Measurements from ENCODE around the gene PIP. TPM values are rescaled to one million over a fixed set of nuclear protein-coding genes. Genes with fewer than 3 reads are reported as not detected.
"Not testable (repeated sequence)": the region's sequence is repeated elsewhere in the genome, so short reads cannot be mapped to it uniquely, and the experiment has no call there.

Gene PIP
- total RNA-seq, 2 donors from 2014 or later = not detected

DNA sequence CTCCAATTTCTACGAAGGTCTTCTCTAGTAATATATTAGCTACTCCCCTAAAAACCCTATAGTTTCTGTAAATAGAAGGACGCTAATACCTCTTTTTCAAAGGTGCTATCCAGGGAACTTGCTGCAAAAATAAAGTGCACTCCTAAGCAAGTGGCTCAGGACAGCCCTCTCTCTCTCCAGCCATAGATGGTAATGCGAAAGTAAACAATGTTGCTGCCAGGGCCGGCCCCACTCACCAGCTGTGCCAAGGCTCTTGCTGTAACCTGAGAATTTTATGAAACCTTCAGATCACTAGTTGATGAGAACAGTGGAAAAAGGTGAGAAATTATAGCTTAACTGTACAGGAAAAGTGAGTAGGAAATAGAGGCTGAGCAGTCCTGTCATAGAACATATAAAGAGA is 40.5 kb downstream of the PIP start:
- no peak for DNase-seq (ENCODE audit: low spot score)
- intact Hi-C loops (cut with DNase I) = no loop called here

DNA sequence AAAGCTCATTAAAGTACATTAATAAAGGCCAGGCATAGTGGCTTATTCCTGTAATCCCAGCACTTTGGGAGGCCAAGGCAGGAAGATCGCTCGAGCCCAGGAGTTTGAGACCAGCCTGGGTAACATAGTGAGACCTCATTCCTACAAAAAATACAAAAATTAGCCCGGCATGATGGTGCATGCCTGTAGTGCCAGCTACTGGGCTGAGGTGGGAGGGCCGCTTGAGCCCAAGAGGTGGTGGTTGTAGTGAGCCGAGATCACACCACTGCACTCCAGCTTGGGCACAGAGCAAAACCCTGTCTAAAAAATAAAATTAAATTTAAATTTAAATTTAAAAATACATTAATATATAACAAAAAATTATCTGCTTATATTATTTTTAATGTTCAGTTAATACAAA is 44.3 kb downstream of the PIP start:
- DNase-seq (ENCODE audit: low spot score) = no peak

DNA sequence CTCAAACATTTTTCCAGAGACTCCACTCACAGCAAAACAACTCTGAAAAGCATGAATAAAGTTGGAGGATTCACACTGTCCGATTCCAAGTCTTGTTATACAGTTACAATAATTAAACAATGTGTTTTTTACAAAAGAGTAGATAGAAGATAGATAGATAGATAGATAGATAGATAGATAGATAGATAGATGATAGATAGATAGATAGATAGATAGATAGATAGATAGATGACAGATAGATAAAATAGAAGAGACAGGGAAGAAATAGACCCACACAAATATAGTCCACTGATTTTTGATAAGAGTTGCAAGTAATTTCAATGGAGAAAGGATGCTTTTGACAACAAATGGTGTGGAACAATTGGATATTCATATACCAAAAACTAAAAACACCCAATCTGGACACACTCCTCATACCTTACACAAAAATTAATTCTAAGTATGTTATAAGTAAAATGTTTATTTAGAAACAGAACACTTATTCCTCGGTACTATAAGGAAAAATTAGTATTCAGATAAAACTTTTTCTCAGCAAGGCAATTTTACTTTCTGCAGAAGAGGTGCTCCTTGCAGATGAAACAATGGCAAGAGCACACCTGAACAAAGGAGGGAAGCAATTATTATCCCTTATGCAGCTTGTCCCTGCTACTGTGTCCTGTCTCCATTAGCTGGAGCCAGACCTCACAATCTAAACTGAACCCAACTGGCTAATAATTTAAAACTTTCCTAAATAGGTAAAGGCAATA is 45.7 kb downstream of the PIP start:
- intact Hi-C loops (cut with DNase I) = no loop called here
- DNase-seq (ENCODE audit: low spot score) = no peak

More for the DNA sequence above, 44.3 kb downstream of the PIP start:
- intact Hi-C loops (cut with DNase I) = no loop called here

DNA sequence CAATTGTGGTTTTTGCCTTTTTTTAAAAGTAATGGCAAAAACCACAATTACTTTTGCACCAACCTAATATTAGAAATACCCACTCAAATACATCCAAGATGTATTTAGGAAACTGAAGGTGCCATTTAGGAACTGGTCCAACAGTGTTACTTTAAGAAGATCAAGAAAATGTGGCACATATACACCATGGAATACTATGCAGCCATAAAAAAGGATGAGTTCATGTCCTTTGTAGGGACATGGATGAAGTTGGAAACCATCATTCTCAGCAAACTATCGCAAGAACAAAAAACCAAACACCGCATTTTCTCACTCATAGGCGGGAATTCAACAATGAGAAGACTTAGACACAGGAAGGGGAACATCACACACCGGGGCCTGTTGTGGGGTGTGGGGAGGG is 48.9 kb downstream of the PIP start:
- intact Hi-C loops (cut with DNase I); DNase-seq (ENCODE audit: low spot score): not testable (repeated sequence)

DNA sequence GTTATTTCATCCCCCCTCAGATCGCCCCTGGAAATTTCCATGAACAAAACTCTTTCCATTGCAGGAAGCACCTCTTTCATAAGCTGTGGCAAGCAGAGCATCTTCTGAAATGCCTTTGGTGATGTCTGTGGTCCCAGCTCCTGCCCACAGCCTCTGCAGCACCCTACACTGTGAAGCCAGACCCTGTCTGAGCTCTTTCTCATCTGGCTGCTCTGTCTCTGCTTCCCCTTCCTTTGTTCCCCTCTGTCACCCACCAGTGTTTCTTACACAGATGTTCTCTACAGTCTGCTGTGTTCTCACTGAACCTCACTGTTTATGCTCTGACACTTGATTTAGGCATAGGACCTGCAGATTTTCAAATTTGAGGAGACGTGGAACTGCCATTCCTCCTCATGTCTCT is 49.5 kb downstream of the PIP start:
- DNase-seq (ENCODE audit: low spot score) = no peak
- intact Hi-C loops (cut with DNase I) = no loop called here

DNA sequence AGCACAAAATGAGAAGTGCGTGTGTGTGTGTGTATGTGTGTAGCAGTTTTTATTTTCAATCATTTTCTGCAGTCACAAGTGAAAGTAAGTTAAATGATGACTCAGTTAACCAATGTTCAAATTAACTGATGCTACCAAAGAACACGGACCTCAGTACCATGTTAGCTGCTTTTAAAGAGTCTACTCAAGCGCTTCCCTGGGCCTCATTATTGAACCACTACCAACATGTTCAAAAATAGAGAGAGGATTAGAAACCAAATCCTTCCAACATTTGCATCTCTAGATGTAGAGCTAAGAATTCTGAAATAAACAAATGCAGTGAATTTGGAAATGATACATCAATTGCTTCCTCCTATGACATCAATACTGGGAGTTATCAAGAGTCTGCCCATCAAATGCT is 51.1 kb downstream of the PIP start, which contains the start of gene TAS2R39:
Gene TAS2R39, plus strand, starts transcription at position 396 of the 400 bp plus-strand sequence. Its CDS starts 0 bp downstream, at position 396.
- no peak for DNase-seq (ENCODE audit: low spot score)
- intact Hi-C loops (cut with DNase I) = no loop called here

DNA sequence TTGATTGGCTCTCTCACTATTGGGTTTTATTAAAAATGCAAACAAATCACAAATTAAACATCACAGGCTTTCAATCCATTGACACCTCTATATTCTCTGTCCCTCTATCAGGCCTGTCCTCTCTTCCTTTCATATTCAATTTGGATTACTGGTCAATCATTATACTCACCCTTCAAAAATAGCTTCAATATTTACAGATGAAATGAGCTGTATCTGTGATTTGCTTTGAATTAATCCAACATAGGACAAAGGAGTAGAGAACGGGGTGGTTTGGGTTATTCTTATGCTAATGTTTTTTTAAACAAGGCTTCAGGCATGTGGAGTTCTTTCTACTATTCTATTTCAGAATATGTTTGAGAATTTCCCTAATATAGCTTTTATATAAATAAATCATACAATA is 53.7 kb downstream of the PIP start:
- intact Hi-C loops (cut with DNase I) = no loop called here
- no peak for DNase-seq (ENCODE audit: low spot score)

DNA sequence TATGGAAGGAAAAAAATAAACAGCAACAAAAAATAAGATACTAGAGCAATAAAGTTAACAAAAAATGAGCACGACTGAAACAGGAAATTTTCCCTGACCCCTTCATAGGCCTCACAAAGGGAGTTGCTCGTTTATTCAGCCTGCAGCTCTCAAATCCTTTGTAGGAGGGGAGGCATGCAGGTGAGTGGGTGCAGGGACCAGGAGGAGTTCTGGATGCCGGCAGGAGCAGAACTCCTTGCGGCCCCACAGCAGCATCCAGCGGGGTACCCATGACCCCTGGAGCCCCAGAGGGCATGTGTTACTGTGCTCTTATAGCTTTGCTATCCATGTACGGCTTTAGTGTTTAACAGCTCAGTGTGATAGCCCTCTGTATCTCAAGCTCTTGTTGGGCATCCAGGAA is 57.1 kb downstream of the PIP start:
- no peak for DNase-seq (ENCODE audit: low spot score)
- intact Hi-C loops (cut with DNase I) = no loop called here

Other genes starting within 250 kb of the PIP start
- not detected for gene TRPV6, start 246.3 kb upstream of the PIP start, total RNA-seq
- gene TRPV5, start 198.3 kb upstream of the PIP start, total RNA-seq = not detected
- not detected for gene LLCFC1, start 192.6 kb upstream of the PIP start, total RNA-seq
- gene KEL, start 169.7 kb upstream of the PIP start, total RNA-seq = 1 to 10 TPM in 1 of 2 donors, under 1 TPM in 1; 0.67 to 1.2 TPM
- not detected for gene OR9A2, start 104.9 kb upstream of the PIP start, total RNA-seq
- gene OR6V1, start 79.7 kb upstream of the PIP start, total RNA-seq = not detected
- gene TAS2R39, start 51.3 kb downstream of the PIP start, total RNA-seq = not detected
- not detected for gene TAS2R40, start 90.0 kb downstream of the PIP start, total RNA-seq
- gene GSTK1, start 131.4 kb downstream of the PIP start, total RNA-seq = 10 to 100 TPM; 68.6 to 94.5 TPM
- under 1 TPM in 1 of 2 donors, not detected in 1; 0.29 TPM for gene TMEM139, start 152.9 kb downstream of the PIP start, total RNA-seq
- gene CASP2, start 156.3 kb downstream of the PIP start, total RNA-seq = 10 to 100 TPM; 16.1 to 19.9 TPM
- gene CLCN1, start 184.0 kb downstream of the PIP start, total RNA-seq = under 1 TPM in 1 of 2 donors, not detected in 1; 0.05 TPM
- 1 to 10 TPM; 1.1 to 1.5 TPM for gene FAM131B, start 230.6 kb downstream of the PIP start, total RNA-seq
- 100 to 1,000 TPM; 388 to 407 TPM for gene ZYX, start 249.3 kb downstream of the PIP start, total RNA-seq

All from posterior vena cava (tissue), 2 donors.